Measurements from ENCODE around the gene NR6A1.

The NR6A1 gene
- 0 to 0.58 (median 0.09) reads per million in 3 donors for total RNA-seq

- Histone ChIP-seq H3K27ac (ENCODE audit: insufficient read depth, low read length, poor library complexity, severe bottlenecking) (no peak within 1 kb of the TSS), H3K4me1 (ENCODE audit: control insufficient read depth, insufficient read depth, low read length, poor library complexity, severe bottlenecking) (peaks cover 27% of the 10 kb centered on the region), H3K27me3 (replicated peaks; ENCODE audit: control insufficient read depth, insufficient read depth, low read length, poor library complexity, severe bottlenecking) (peaks cover 32% of the 10 kb centered on the region)
Observed at GRCh38 chr9:124771021-124771866, at the start of gene NR6A1. Gene NR6A1 (minus strand): TSS chr9:124771311.

GRCh38 chr9:124818431-124819281 is 47.5 kb upstream of the NR6A1 start:
- no peak for DNase-seq
- Histone ChIP-seq H3K27me3 (replicated peaks; ENCODE audit: control insufficient read depth, insufficient read depth, low read length, poor library complexity, severe bottlenecking) (no peaks in the 10 kb centered on the region), H3K4me3 (ENCODE audit: insufficient read depth, low read depth, low read length, poor library complexity, severe bottlenecking) (no peak overlapping the region)

More at GRCh38 chr9:124771021-124771866, at the start of gene NR6A1:
- peak within 1 kb of the TSS; percentile 63 for H3K4me3 ChIP-seq (ENCODE audit: insufficient read depth, low read depth, low read length, poor library complexity, severe bottlenecking)
- no peaks in the 10 kb centered on the region for H3K36me3 ChIP-seq (ENCODE audit: control insufficient read depth, insufficient read depth, low read length)
- H3K9me3 ChIP-seq (ENCODE audit: control insufficient read depth, low read length) = no peaks in the 10 kb centered on the region
- peak; percentile 85 to 92 (median 86) for DNase-seq

GRCh38 chr9:124815601-124816000 is 44.5 kb upstream of the NR6A1 start:
- no peaks in the 10 kb centered on the region for H3K9me3 ChIP-seq (ENCODE audit: control insufficient read depth, low read length)
- H3K27me3 ChIP-seq (replicated peaks; ENCODE audit: control insufficient read depth, insufficient read depth, low read length, poor library complexity, severe bottlenecking) = no peaks in the 10 kb centered on the region
- H3K27ac ChIP-seq (ENCODE audit: insufficient read depth, low read length, poor library complexity, severe bottlenecking) = no peak overlapping the region
- H3K4me1 ChIP-seq (ENCODE audit: control insufficient read depth, insufficient read depth, low read length, poor library complexity, severe bottlenecking) = no peaks in the 10 kb centered on the region
- H3K36me3 ChIP-seq (ENCODE audit: control insufficient read depth, insufficient read depth, low read length) = no peaks in the 10 kb centered on the region
- no peak for DNase-seq
- H3K4me3 ChIP-seq (ENCODE audit: insufficient read depth, low read depth, low read length, poor library complexity, severe bottlenecking) = no peak overlapping the region

More at GRCh38 chr9:124818431-124819281, 47.5 kb upstream of the NR6A1 start:
- Histone ChIP-seq H3K9me3 (ENCODE audit: control insufficient read depth, low read length) (no peaks in the 10 kb centered on the region), H3K4me1 (ENCODE audit: control insufficient read depth, insufficient read depth, low read length, poor library complexity, severe bottlenecking) (no peaks in the 10 kb centered on the region), H3K36me3 (ENCODE audit: control insufficient read depth, insufficient read depth, low read length) (no peaks in the 10 kb centered on the region), H3K27ac (ENCODE audit: insufficient read depth, low read length, poor library complexity, severe bottlenecking) (no peak overlapping the region)

GRCh38 chr9:124814164-124814535 is 43.0 kb upstream of the NR6A1 start:
- no peaks in the 10 kb centered on the region for H3K9me3 ChIP-seq (ENCODE audit: control insufficient read depth, low read length)
- no peak for DNase-seq
- H3K4me1 ChIP-seq (ENCODE audit: control insufficient read depth, insufficient read depth, low read length, poor library complexity, severe bottlenecking) = no peaks in the 10 kb centered on the region
- H3K27me3 ChIP-seq (replicated peaks; ENCODE audit: control insufficient read depth, insufficient read depth, low read length, poor library complexity, severe bottlenecking) = no peaks in the 10 kb centered on the region
- no peak overlapping the region for H3K4me3 ChIP-seq (ENCODE audit: insufficient read depth, low read depth, low read length, poor library complexity, severe bottlenecking)
- no peak overlapping the region for H3K27ac ChIP-seq (ENCODE audit: insufficient read depth, low read length, poor library complexity, severe bottlenecking)
- no peaks in the 10 kb centered on the region for H3K36me3 ChIP-seq (ENCODE audit: control insufficient read depth, insufficient read depth, low read length)

GRCh38 chr9:124813501-124814163 is 42.5 kb upstream of the NR6A1 start:
- Histone ChIP-seq H3K36me3 (ENCODE audit: control insufficient read depth, insufficient read depth, low read length) (no peaks in the 10 kb centered on the region), H3K27ac (ENCODE audit: insufficient read depth, low read length, poor library complexity, severe bottlenecking) (no peak overlapping the region), H3K27me3 (replicated peaks; ENCODE audit: control insufficient read depth, insufficient read depth, low read length, poor library complexity, severe bottlenecking) (no peaks in the 10 kb centered on the region), H3K4me3 (ENCODE audit: insufficient read depth, low read depth, low read length, poor library complexity, severe bottlenecking) (no peak overlapping the region), H3K4me1 (ENCODE audit: control insufficient read depth, insufficient read depth, low read length, poor library complexity, severe bottlenecking) (no peaks in the 10 kb centered on the region), H3K9me3 (ENCODE audit: control insufficient read depth, low read length) (no peaks in the 10 kb centered on the region)
- no peak for DNase-seq

GRCh38 chr9:124813041-124813440 is 41.9 kb upstream of the NR6A1 start:
- Histone ChIP-seq H3K4me3 (ENCODE audit: insufficient read depth, low read depth, low read length, poor library complexity, severe bottlenecking) (no peak overlapping the region), H3K9me3 (ENCODE audit: control insufficient read depth, low read length) (no peaks in the 10 kb centered on the region), H3K27me3 (replicated peaks; ENCODE audit: control insufficient read depth, insufficient read depth, low read length, poor library complexity, severe bottlenecking) (no peaks in the 10 kb centered on the region), H3K27ac (ENCODE audit: insufficient read depth, low read length, poor library complexity, severe bottlenecking) (no peak overlapping the region), H3K36me3 (ENCODE audit: control insufficient read depth, insufficient read depth, low read length) (no peaks in the 10 kb centered on the region), H3K4me1 (ENCODE audit: control insufficient read depth, insufficient read depth, low read length, poor library complexity, severe bottlenecking) (no peaks in the 10 kb centered on the region)
- DNase-seq = no peak

- Histone ChIP-seq H3K9me3 (ENCODE audit: control insufficient read depth, low read length) (no peaks in the 10 kb centered on the region), H3K36me3 (ENCODE audit: control insufficient read depth, insufficient read depth, low read length) (no peaks in the 10 kb centered on the region), H3K4me1 (ENCODE audit: control insufficient read depth, insufficient read depth, low read length, poor library complexity, severe bottlenecking) (no peaks in the 10 kb centered on the region), H3K4me3 (ENCODE audit: insufficient read depth, low read depth, low read length, poor library complexity, severe bottlenecking) (no peak overlapping the region), H3K27ac (ENCODE audit: insufficient read depth, low read length, poor library complexity, severe bottlenecking) (no peak overlapping the region), H3K27me3 (replicated peaks; ENCODE audit: control insufficient read depth, insufficient read depth, low read length, poor library complexity, severe bottlenecking) (no peaks in the 10 kb centered on the region)
- DNase-seq = no peak
Observed at GRCh38 chr9:124812441-124812876, 41.3 kb upstream of the NR6A1 start.

GRCh38 chr9:124810663-124811355 is 39.7 kb upstream of the NR6A1 start:
- Histone ChIP-seq H3K4me1 (ENCODE audit: control insufficient read depth, insufficient read depth, low read length, poor library complexity, severe bottlenecking) (no peaks in the 10 kb centered on the region), H3K27me3 (replicated peaks; ENCODE audit: control insufficient read depth, insufficient read depth, low read length, poor library complexity, severe bottlenecking) (no peaks in the 10 kb centered on the region), H3K9me3 (ENCODE audit: control insufficient read depth, low read length) (no peaks in the 10 kb centered on the region), H3K4me3 (ENCODE audit: insufficient read depth, low read depth, low read length, poor library complexity, severe bottlenecking) (no peak overlapping the region), H3K27ac (ENCODE audit: insufficient read depth, low read length, poor library complexity, severe bottlenecking) (no peak overlapping the region), H3K36me3 (ENCODE audit: control insufficient read depth, insufficient read depth, low read length) (no peaks in the 10 kb centered on the region)
- no peak for DNase-seq

- H3K4me3 ChIP-seq (ENCODE audit: insufficient read depth, low read depth, low read length, poor library complexity, severe bottlenecking) = no peak overlapping the region
Observed at GRCh38 chr9:124809741-124810500, 38.8 kb upstream of the NR6A1 start.

More at GRCh38 chr9:124809741-124810500, 38.8 kb upstream of the NR6A1 start:
- no peaks in the 10 kb centered on the region for H3K36me3 ChIP-seq (ENCODE audit: control insufficient read depth, insufficient read depth, low read length)
- H3K27ac ChIP-seq (ENCODE audit: insufficient read depth, low read length, poor library complexity, severe bottlenecking) = no peak overlapping the region
- DNase-seq = no peak
- H3K4me1 ChIP-seq (ENCODE audit: control insufficient read depth, insufficient read depth, low read length, poor library complexity, severe bottlenecking) = no peaks in the 10 kb centered on the region
- H3K9me3 ChIP-seq (ENCODE audit: control insufficient read depth, low read length) = no peaks in the 10 kb centered on the region
- H3K27me3 ChIP-seq (replicated peaks; ENCODE audit: control insufficient read depth, insufficient read depth, low read length, poor library complexity, severe bottlenecking) = no peaks in the 10 kb centered on the region

All from effector memory CD4-positive, alpha-beta T cell (primary cell).